ENCODE data around the gene RAC2. TPM values are rescaled to one million over a fixed set of nuclear protein-coding genes. Genes with fewer than 3 reads are reported as not detected.
A peak's percentile ranks its signal among the peaks of the same experiment; 100 is the strongest.

The RAC2 gene
- total and polyA plus RNA-seq, 5 donors from 2014 or later: 537 to 1,162 (median 922) TPM

DNA sequence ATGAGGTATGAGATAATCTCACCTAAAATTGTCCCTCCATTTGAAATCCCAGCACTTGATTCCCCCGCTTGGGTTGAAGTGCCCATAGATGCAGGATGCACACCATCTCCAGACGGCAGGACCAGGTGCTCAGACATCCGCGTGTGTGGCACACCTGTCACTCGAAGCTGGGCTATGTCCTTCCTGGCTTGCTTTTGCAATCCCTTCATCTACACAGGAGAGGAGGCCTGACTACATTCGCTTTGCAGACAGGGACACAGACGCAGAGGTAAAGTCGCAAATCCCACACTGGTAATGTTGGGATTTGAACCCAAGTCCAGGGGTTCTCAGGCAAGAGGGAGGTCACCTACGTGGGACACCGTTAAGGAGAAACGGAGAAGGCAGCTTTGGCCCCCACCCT, 31.1 kb upstream of the RAC2 start:
- H3K27ac Mint-ChIP-seq: peak overlapping the region in 1 of 3 donors; percentile 89
- H3K36me3 ChIP-seq (ENCODE audit: control insufficient read depth, insufficient read depth, low read length): no peaks in the 10 kb centered on the region
- no peaks in the 10 kb centered on the region for H3K27me3 Mint-ChIP-seq
- H3K27ac ChIP-seq (ENCODE audit: insufficient read depth, low read length, poor library complexity, severe bottlenecking): no peak overlapping the region
- H3K9me3 Mint-ChIP-seq: no peaks in the 10 kb centered on the region
- no peaks in the 10 kb centered on the region for H3K36me3 Mint-ChIP-seq
- H3K4me3 Mint-ChIP-seq: peak overlapping the region in 1 of 4 donors; percentile 52
- no peak for DNase-seq
- no peak overlapping the region for H3K4me3 ChIP-seq (ENCODE audit: low read depth, low read length)
- no peaks in the 10 kb centered on the region for H3K27me3 ChIP-seq (ENCODE audit: control insufficient read depth, insufficient read depth, low read length)
- peaks cover under 1% of the 10 kb centered on the region for H3K4me1 ChIP-seq (ENCODE audit: control insufficient read depth, insufficient read depth, low read length, poor library complexity, severe bottlenecking)
- no peaks in the 10 kb centered on the region for H3K9me3 ChIP-seq (ENCODE audit: control insufficient read depth in 2 of 2, low read length in 2 of 2)
- ATAC-seq (ENCODE audit: low read depth in 2 of 2): no peak
- peaks cover 6 to 12% (median 8%) of the 10 kb centered on the region in 4 donors for H3K4me1 Mint-ChIP-seq

DNA sequence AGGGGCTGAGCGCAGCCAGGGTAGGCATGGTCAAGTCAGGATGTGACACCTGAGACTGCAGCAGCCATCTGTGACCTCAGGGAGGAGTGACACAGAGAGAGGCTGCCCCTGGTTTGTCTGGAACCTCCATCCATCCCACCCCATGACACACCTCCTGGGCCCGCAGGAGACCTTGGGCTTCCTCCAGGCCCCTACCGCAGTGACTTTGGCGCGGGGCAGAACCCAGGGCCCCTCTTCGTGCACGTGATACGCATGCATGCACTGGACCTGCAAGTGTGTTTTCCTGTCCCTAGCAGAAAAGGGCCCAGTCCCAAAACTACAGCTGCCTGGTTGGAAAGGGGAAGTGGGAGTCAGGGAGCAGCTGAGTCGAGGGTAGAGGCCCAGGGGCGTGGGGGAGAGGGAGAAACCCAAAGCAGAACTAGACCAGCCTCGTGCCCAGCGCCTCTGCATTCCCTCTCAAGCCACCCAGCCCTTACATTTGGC, 30.4 kb upstream of the RAC2 start:
- H3K27ac Mint-ChIP-seq: peak overlapping the region in 1 of 3 donors; percentile 89
- no peak overlapping the region for H3K4me3 Mint-ChIP-seq
- H3K4me1 ChIP-seq (ENCODE audit: control insufficient read depth, insufficient read depth, low read length, poor library complexity, severe bottlenecking): peaks cover 8% of the 10 kb centered on the region
- H3K27me3 Mint-ChIP-seq: no peaks in the 10 kb centered on the region
- no peaks in the 10 kb centered on the region for H3K27me3 ChIP-seq (ENCODE audit: control insufficient read depth, insufficient read depth, low read length)
- no peak overlapping the region for H3K27ac ChIP-seq (ENCODE audit: insufficient read depth, low read length, poor library complexity, severe bottlenecking)
- H3K9me3 ChIP-seq (ENCODE audit: control insufficient read depth in 2 of 2, low read length in 2 of 2): no peaks in the 10 kb centered on the region
- H3K4me1 Mint-ChIP-seq: peaks cover 13 to 19% (median 15%) of the 10 kb centered on the region in 4 donors
- H3K4me3 ChIP-seq (ENCODE audit: low read depth, low read length): no peak overlapping the region
- no peaks in the 10 kb centered on the region for H3K9me3 Mint-ChIP-seq
- DNase-seq (no peak), ATAC-seq (ENCODE audit: low read depth in 2 of 2) (peak in 1 of 2 donors; percentile 19)
- no peaks in the 10 kb centered on the region for H3K36me3 ChIP-seq (ENCODE audit: control insufficient read depth, insufficient read depth, low read length)
- no peaks in the 10 kb centered on the region for H3K36me3 Mint-ChIP-seq

DNA sequence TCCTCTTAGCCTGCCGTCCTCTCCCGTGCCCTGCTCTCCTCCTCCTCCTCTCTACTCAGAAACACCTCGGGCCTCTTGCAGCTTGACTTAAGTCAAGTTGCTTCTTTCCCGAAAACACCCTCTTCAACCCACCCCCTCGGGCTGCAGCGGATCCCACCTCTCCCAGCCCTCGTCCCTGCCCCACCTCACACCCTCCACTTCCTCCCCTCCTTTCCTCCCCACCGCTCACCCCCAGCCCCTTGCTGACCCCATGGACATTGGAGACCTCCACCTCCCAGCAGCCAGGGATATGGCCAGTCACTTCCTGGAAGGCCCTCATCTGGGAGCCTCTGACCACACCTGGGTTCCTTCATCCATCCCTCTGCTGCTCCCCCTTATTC, 29.8 kb upstream of the RAC2 start:
- no peak overlapping the region for H3K27ac Mint-ChIP-seq

DNA sequence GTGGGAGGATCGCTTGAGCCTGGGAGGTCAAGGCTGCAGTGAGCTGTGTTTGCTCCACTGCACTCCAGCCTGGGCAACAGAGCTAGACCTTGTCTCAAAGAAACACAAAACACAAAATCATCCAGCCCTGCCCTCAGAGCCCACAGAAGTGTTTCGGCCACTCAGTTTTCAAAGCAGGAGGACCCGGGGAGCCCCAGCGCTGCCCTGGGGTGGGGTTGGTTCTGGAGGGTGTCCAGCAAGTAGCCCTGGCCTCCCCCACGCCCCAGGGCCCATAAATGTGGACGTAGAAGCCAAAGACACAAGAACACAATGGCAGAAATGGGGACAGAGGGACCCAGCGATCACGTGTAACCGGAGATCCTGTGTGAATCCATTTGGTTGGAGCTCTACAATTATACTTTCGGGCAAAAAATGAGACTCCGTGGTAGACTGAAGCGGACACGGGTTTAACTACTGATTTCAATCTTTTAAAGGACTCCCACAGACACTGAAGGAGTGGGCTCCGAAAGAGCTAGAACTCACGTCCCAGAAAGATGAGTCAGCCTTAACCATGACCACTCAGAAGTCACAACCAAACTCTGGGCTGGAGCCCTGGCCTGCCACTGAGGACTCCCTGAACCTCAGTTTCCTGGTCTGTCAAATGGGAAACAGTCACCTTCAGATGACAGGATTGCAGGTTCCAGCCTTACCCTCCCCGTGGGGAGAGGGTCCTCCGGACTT, 29.2 kb upstream of the RAC2 start:
- DNase-seq (no peak), ATAC-seq (ENCODE audit: low read depth in 2 of 2) (no peak)
- H3K9me3 ChIP-seq (ENCODE audit: control insufficient read depth in 2 of 2, low read length in 2 of 2): no peaks in the 10 kb centered on the region
- no peak overlapping the region for H3K4me3 ChIP-seq (ENCODE audit: low read depth, low read length)
- H3K27me3 ChIP-seq (ENCODE audit: control insufficient read depth, insufficient read depth, low read length): no peaks in the 10 kb centered on the region
- Mint-ChIP-seq H3K27ac (no peak overlapping the region), H3K4me1 (peaks cover 13 to 26% (median 17%) of the 10 kb centered on the region in 4 donors), H3K27me3 (no peaks in the 10 kb centered on the region), H3K4me3 (no peak overlapping the region), H3K9me3 (no peaks in the 10 kb centered on the region), H3K36me3 (no peaks in the 10 kb centered on the region)
- peaks cover 11% of the 10 kb centered on the region for H3K4me1 ChIP-seq (ENCODE audit: control insufficient read depth, insufficient read depth, low read length, poor library complexity, severe bottlenecking)
- no peaks in the 10 kb centered on the region for H3K36me3 ChIP-seq (ENCODE audit: control insufficient read depth, insufficient read depth, low read length)
- no peak overlapping the region for H3K27ac ChIP-seq (ENCODE audit: insufficient read depth, low read length, poor library complexity, severe bottlenecking)

More for the DNA sequence above, 29.8 kb upstream of the RAC2 start:
- H3K4me1 ChIP-seq (ENCODE audit: control insufficient read depth, insufficient read depth, low read length, poor library complexity, severe bottlenecking): peaks cover 11% of the 10 kb centered on the region
- H3K27ac ChIP-seq (ENCODE audit: insufficient read depth, low read length, poor library complexity, severe bottlenecking): no peak overlapping the region
- Mint-ChIP-seq H3K4me1 (peaks cover 13 to 25% (median 18%) of the 10 kb centered on the region in 4 donors), H3K27me3 (no peaks in the 10 kb centered on the region), H3K36me3 (no peaks in the 10 kb centered on the region), H3K4me3 (no peak overlapping the region), H3K9me3 (no peaks in the 10 kb centered on the region)
- no peaks in the 10 kb centered on the region for H3K27me3 ChIP-seq (ENCODE audit: control insufficient read depth, insufficient read depth, low read length)
- no peaks in the 10 kb centered on the region for H3K36me3 ChIP-seq (ENCODE audit: control insufficient read depth, insufficient read depth, low read length)
- no peaks in the 10 kb centered on the region for H3K9me3 ChIP-seq (ENCODE audit: control insufficient read depth in 2 of 2, low read length in 2 of 2)
- ATAC-seq (ENCODE audit: low read depth in 2 of 2) (no peak), DNase-seq (no peak)
- H3K4me3 ChIP-seq (ENCODE audit: low read depth, low read length): no peak overlapping the region

DNA sequence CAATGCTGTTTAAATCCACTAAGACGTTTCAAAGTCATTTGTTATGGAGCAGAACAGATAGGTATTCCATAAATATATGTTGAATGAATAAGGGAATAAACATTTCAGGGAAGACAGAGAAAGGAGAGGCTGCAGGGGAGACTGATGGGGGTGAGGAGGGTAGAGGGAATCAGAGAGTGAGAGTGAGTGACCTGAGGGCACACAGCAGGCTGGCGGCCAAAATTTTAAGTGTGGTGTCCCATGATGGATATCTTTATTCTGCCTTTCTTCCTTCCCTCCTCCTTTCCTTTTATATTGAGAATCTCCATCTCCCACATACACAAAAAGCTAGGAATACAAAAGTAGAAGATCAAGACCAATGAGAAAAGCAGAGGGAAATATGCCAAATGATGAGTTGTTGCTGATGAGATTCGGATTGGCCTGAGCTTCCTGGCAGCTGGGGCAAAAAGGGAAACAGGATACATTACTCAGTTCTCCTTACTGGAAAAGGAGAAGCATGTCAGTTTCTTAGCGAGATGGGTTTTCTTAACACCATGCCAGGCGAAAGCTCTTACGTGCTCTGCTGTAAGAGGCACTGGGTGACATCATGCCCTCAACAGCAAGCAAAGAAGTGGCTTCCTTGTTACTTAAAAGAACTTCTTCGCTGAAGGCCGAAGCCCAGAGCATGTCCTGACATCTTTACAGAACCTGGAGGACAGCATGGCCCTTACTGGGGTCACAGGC, 27.0 kb upstream of the RAC2 start:
- ATAC-seq (ENCODE audit: low read depth in 2 of 2): no peak
- H3K36me3 ChIP-seq (ENCODE audit: control insufficient read depth, insufficient read depth, low read length): no peaks in the 10 kb centered on the region
- Mint-ChIP-seq H3K4me3 (no peak overlapping the region), H3K27me3 (no peaks in the 10 kb centered on the region), H3K27ac (peak overlapping the region in 1 of 3 donors; percentile 34), H3K4me1 (peaks cover 13 to 42% (median 24%) of the 10 kb centered on the region in 4 donors), H3K36me3 (no peaks in the 10 kb centered on the region), H3K9me3 (peaks cover 0 to 3% (median 0%) of the 10 kb centered on the region in 7 donors)
- no peak overlapping the region for H3K4me3 ChIP-seq (ENCODE audit: low read depth, low read length)
- no peaks in the 10 kb centered on the region for H3K27me3 ChIP-seq (ENCODE audit: control insufficient read depth, insufficient read depth, low read length)
- H3K4me1 ChIP-seq (ENCODE audit: control insufficient read depth, insufficient read depth, low read length, poor library complexity, severe bottlenecking): peaks cover 25% of the 10 kb centered on the region
- H3K27ac ChIP-seq (ENCODE audit: insufficient read depth, low read length, poor library complexity, severe bottlenecking): no peak overlapping the region
- no peak for DNase-seq
- H3K9me3 ChIP-seq (ENCODE audit: control insufficient read depth in 2 of 2, low read length in 2 of 2): no peaks in the 10 kb centered on the region

DNA sequence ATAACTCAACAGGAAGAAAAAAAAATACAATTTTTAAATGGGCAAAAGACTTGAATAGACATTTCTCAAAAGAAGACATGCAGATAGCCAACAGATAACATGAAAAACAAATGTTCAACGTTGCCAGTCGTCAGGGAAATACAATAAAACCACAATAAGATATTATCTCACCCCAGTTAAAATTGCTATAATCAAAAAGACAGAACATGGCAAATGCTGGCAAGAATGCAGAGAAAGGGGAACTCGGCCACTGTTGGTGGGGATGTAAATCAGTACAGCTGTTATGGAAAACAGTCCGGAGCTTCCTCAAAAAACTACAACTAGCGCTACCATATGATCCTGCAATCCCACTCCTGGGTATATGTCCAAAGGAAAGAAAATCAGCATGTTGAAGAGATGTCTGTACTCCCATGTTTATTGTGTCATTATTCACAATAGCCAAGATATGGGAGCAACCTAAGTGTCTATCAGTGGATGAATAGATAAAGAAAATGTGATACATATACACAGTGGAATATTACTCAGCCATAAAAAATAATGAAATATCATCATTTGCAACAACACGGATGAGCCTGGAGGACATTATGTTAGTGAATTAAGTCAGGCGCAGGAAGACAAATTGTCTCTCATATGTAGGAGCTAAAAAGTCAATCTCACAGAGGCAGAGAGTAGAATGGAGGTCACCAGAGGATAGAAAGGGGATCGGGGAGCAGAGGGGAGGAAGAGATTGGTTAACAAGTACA, 26.0 kb upstream of the RAC2 start:
- H3K4me3 Mint-ChIP-seq: peak overlapping the region in 1 of 4 donors; percentile 11
- DNase-seq (no peak), ATAC-seq (ENCODE audit: low read depth in 2 of 2) (no peak)
- Histone ChIP-seq H3K27ac (ENCODE audit: insufficient read depth, low read length, poor library complexity, severe bottlenecking) (no peak overlapping the region), H3K4me1 (ENCODE audit: control insufficient read depth, insufficient read depth, low read length, poor library complexity, severe bottlenecking) (peaks cover 25% of the 10 kb centered on the region), H3K4me3 (ENCODE audit: low read depth, low read length) (no peak overlapping the region), H3K9me3 (ENCODE audit: control insufficient read depth in 2 of 2, low read length in 2 of 2) (no peaks in the 10 kb centered on the region), H3K27me3 (ENCODE audit: control insufficient read depth, insufficient read depth, low read length) (no peaks in the 10 kb centered on the region), H3K36me3 (ENCODE audit: control insufficient read depth, insufficient read depth, low read length) (no peaks in the 10 kb centered on the region)
- no peaks in the 10 kb centered on the region for H3K36me3 Mint-ChIP-seq
- H3K27ac Mint-ChIP-seq: peak overlapping the region in 2 of 3 donors; percentile 14 to 51
- H3K4me1 Mint-ChIP-seq: peaks cover 13 to 37% (median 21%) of the 10 kb centered on the region in 4 donors
- H3K9me3 Mint-ChIP-seq: peaks cover 0 to 3% (median 0%) of the 10 kb centered on the region in 7 donors
- H3K27me3 Mint-ChIP-seq: no peaks in the 10 kb centered on the region

DNA sequence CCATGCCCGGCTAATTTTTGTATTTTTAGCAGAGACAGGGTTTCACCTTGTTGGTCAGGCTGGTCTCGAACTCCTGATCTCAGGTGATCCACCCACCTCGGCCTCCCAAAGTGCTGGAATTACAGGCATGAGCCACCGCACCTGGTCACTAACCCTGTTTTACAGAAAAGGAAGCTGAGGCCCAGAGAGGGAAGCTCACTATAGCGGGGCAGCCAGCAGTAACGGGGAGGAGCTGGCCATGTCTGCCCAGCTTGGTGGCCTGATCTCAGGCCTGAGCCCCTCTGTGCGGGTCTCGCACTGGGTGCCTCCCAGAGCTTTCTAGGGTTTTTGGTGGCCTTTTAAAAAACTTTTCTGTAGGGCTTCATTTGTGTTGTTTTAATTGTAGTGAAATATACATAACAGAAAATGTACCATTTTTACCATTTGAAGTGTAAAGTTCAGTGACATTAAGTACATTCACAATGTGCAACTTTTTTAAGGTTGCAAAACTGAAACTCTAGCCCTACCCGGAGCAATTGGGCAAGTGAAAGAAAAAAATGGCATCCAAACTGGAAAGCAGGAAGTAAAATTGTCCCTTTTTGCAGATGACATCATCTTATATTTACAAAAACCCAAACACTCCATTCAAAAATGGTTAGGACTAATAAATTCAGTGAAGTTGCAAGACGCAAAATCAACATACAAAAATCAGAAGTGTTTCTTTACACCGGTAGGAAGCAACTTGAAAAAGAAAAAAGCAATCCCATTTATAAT, 23.8 kb upstream of the RAC2 start:
- peak overlapping the region; percentile 70 to 98 (median 88) for H3K4me3 Mint-ChIP-seq
- Histone ChIP-seq H3K9me3 (ENCODE audit: control insufficient read depth in 2 of 2, low read length in 2 of 2) (peaks cover 4 to 7% of the 10 kb centered on the region in 2 experiments), H3K4me3 (ENCODE audit: low read depth, low read length) (no peak overlapping the region), H3K27ac (ENCODE audit: insufficient read depth, low read length, poor library complexity, severe bottlenecking) (peak overlapping the region; percentile 65), H3K36me3 (ENCODE audit: control insufficient read depth, insufficient read depth, low read length) (no peaks in the 10 kb centered on the region), H3K27me3 (ENCODE audit: control insufficient read depth, insufficient read depth, low read length) (no peaks in the 10 kb centered on the region), H3K4me1 (ENCODE audit: control insufficient read depth, insufficient read depth, low read length, poor library complexity, severe bottlenecking) (peaks cover 25% of the 10 kb centered on the region)
- no peak for ATAC-seq (ENCODE audit: low read depth in 2 of 2)
- peaks cover 0 to 4% (median 0%) of the 10 kb centered on the region in 7 donors for H3K9me3 Mint-ChIP-seq
- no peaks in the 10 kb centered on the region for H3K36me3 Mint-ChIP-seq
- H3K4me1 Mint-ChIP-seq: peaks cover 9 to 37% (median 21%) of the 10 kb centered on the region in 4 donors
- no peaks in the 10 kb centered on the region for H3K27me3 Mint-ChIP-seq
- H3K27ac Mint-ChIP-seq: peak overlapping the region in 2 of 3 donors; percentile 88 to 94
- DNase-seq: no peak

Measured in CD4-positive, CD25-positive, alpha-beta regulatory T cell (primary cell).